ENCODE data around the gene GRB2.
"Not testable (repeated sequence)": the region's sequence is repeated elsewhere in the genome, so short reads cannot be mapped to it uniquely, and the experiment has no call there.

The GRB2 gene

GRCh38 chr17:75439287-75439686, 33.8 kb upstream of the GRB2 start:
- no peak for DNase-seq
- Histone ChIP-seq H3K4me1 (ENCODE audit: control insufficient read depth, insufficient read depth, low read length, poor library complexity, severe bottlenecking) (peaks cover 15% of the 10 kb centered on the region), H3K4me3 (ENCODE audit: insufficient read depth, low read depth, low read length, poor library complexity, severe bottlenecking) (no peak overlapping the region), H3K36me3 (ENCODE audit: control insufficient read depth, insufficient read depth, low read length) (no peaks in the 10 kb centered on the region), H3K27ac (ENCODE audit: insufficient read depth, low read length, poor library complexity, severe bottlenecking) (no peak overlapping the region), H3K27me3 (replicated peaks; ENCODE audit: control insufficient read depth, insufficient read depth, low read length, poor library complexity, severe bottlenecking) (no peaks in the 10 kb centered on the region), H3K9me3 (ENCODE audit: control insufficient read depth, low read length) (no peaks in the 10 kb centered on the region)

GRCh38 chr17:75437404-75437803, 31.9 kb upstream of the GRB2 start:
- not testable (repeated sequence) for DNase-seq; H3K4me3 ChIP-seq (ENCODE audit: insufficient read depth, low read depth, low read length, poor library complexity, severe bottlenecking); H3K27ac ChIP-seq (ENCODE audit: insufficient read depth, low read length, poor library complexity, severe bottlenecking); H3K36me3 ChIP-seq (ENCODE audit: control insufficient read depth, insufficient read depth, low read length); H3K9me3 ChIP-seq (ENCODE audit: control insufficient read depth, low read length); H3K27me3 ChIP-seq (replicated peaks; ENCODE audit: control insufficient read depth, insufficient read depth, low read length, poor library complexity, severe bottlenecking)
- peaks cover 15% of the 10 kb centered on the region for H3K4me1 ChIP-seq (ENCODE audit: control insufficient read depth, insufficient read depth, low read length, poor library complexity, severe bottlenecking)

GRCh38 chr17:75434433-75434832, 29.0 kb upstream of the GRB2 start:
- DNase-seq; H3K27me3 ChIP-seq (replicated peaks; ENCODE audit: control insufficient read depth, insufficient read depth, low read length, poor library complexity, severe bottlenecking); H3K27ac ChIP-seq (ENCODE audit: insufficient read depth, low read length, poor library complexity, severe bottlenecking); H3K4me3 ChIP-seq (ENCODE audit: insufficient read depth, low read depth, low read length, poor library complexity, severe bottlenecking); H3K36me3 ChIP-seq (ENCODE audit: control insufficient read depth, insufficient read depth, low read length); H3K9me3 ChIP-seq (ENCODE audit: control insufficient read depth, low read length): not testable (repeated sequence)
- peaks cover 15% of the 10 kb centered on the region for H3K4me1 ChIP-seq (ENCODE audit: control insufficient read depth, insufficient read depth, low read length, poor library complexity, severe bottlenecking)

GRCh38 chr17:75433218-75433783, 27.8 kb upstream of the GRB2 start:
- H3K4me3 ChIP-seq (ENCODE audit: insufficient read depth, low read depth, low read length, poor library complexity, severe bottlenecking): no peak overlapping the region
- H3K27me3 ChIP-seq (replicated peaks; ENCODE audit: control insufficient read depth, insufficient read depth, low read length, poor library complexity, severe bottlenecking): no peaks in the 10 kb centered on the region
- no peaks in the 10 kb centered on the region for H3K36me3 ChIP-seq (ENCODE audit: control insufficient read depth, insufficient read depth, low read length)
- DNase-seq: no peak
- H3K9me3 ChIP-seq (ENCODE audit: control insufficient read depth, low read length): no peaks in the 10 kb centered on the region
- H3K4me1 ChIP-seq (ENCODE audit: control insufficient read depth, insufficient read depth, low read length, poor library complexity, severe bottlenecking): peaks cover 15% of the 10 kb centered on the region
- H3K27ac ChIP-seq (ENCODE audit: insufficient read depth, low read length, poor library complexity, severe bottlenecking): no peak overlapping the region

GRCh38 chr17:75430159-75430974, 24.9 kb upstream of the GRB2 start:
- Histone ChIP-seq H3K36me3 (ENCODE audit: control insufficient read depth, insufficient read depth, low read length) (no peaks in the 10 kb centered on the region), H3K27me3 (replicated peaks; ENCODE audit: control insufficient read depth, insufficient read depth, low read length, poor library complexity, severe bottlenecking) (no peaks in the 10 kb centered on the region), H3K27ac (ENCODE audit: insufficient read depth, low read length, poor library complexity, severe bottlenecking) (no peak overlapping the region), H3K4me1 (ENCODE audit: control insufficient read depth, insufficient read depth, low read length, poor library complexity, severe bottlenecking) (peaks cover 13% of the 10 kb centered on the region), H3K4me3 (ENCODE audit: insufficient read depth, low read depth, low read length, poor library complexity, severe bottlenecking) (no peak overlapping the region), H3K9me3 (ENCODE audit: control insufficient read depth, low read length) (no peaks in the 10 kb centered on the region)
- DNase-seq: no peak

- no peak for DNase-seq
- no peak overlapping the region for H3K4me3 ChIP-seq (ENCODE audit: insufficient read depth, low read depth, low read length, poor library complexity, severe bottlenecking)
These were observed 23.3 kb upstream of the GRB2 start for GRCh38 chr17:75428543-75429469.

GRCh38 chr17:75418531-75418930, 13.1 kb upstream of the GRB2 start:
- no peak for DNase-seq
- no peaks in the 10 kb centered on the region for H3K9me3 ChIP-seq (ENCODE audit: control insufficient read depth, low read length)
- H3K4me3 ChIP-seq (ENCODE audit: insufficient read depth, low read depth, low read length, poor library complexity, severe bottlenecking): no peak overlapping the region

More at GRCh38 chr17:75428543-75429469, 23.3 kb upstream of the GRB2 start:
- Histone ChIP-seq H3K9me3 (ENCODE audit: control insufficient read depth, low read length) (no peaks in the 10 kb centered on the region), H3K36me3 (ENCODE audit: control insufficient read depth, insufficient read depth, low read length) (no peaks in the 10 kb centered on the region), H3K4me1 (ENCODE audit: control insufficient read depth, insufficient read depth, low read length, poor library complexity, severe bottlenecking) (peaks cover 6% of the 10 kb centered on the region), H3K27me3 (replicated peaks; ENCODE audit: control insufficient read depth, insufficient read depth, low read length, poor library complexity, severe bottlenecking) (no peaks in the 10 kb centered on the region), H3K27ac (ENCODE audit: insufficient read depth, low read length, poor library complexity, severe bottlenecking) (no peak overlapping the region)

GRCh38 chr17:75417054-75417580, 11.6 kb upstream of the GRB2 start:
- no peaks in the 10 kb centered on the region for H3K9me3 ChIP-seq (ENCODE audit: control insufficient read depth, low read length)
- no peak overlapping the region for H3K27ac ChIP-seq (ENCODE audit: insufficient read depth, low read length, poor library complexity, severe bottlenecking)
- no peak overlapping the region for H3K4me3 ChIP-seq (ENCODE audit: insufficient read depth, low read depth, low read length, poor library complexity, severe bottlenecking)
- H3K36me3 ChIP-seq (ENCODE audit: control insufficient read depth, insufficient read depth, low read length): no peaks in the 10 kb centered on the region
- no peak for DNase-seq
- H3K4me1 ChIP-seq (ENCODE audit: control insufficient read depth, insufficient read depth, low read length, poor library complexity, severe bottlenecking): no peaks in the 10 kb centered on the region
- H3K27me3 ChIP-seq (replicated peaks; ENCODE audit: control insufficient read depth, insufficient read depth, low read length, poor library complexity, severe bottlenecking): no peaks in the 10 kb centered on the region

More at GRCh38 chr17:75418531-75418930, 13.1 kb upstream of the GRB2 start:
- no peak overlapping the region for H3K27ac ChIP-seq (ENCODE audit: insufficient read depth, low read length, poor library complexity, severe bottlenecking)
- no peaks in the 10 kb centered on the region for H3K36me3 ChIP-seq (ENCODE audit: control insufficient read depth, insufficient read depth, low read length)
- H3K4me1 ChIP-seq (ENCODE audit: control insufficient read depth, insufficient read depth, low read length, poor library complexity, severe bottlenecking): no peaks in the 10 kb centered on the region
- no peaks in the 10 kb centered on the region for H3K27me3 ChIP-seq (replicated peaks; ENCODE audit: control insufficient read depth, insufficient read depth, low read length, poor library complexity, severe bottlenecking)

- Histone ChIP-seq H3K9me3 (ENCODE audit: control insufficient read depth, low read length) (no peaks in the 10 kb centered on the region), H3K27me3 (replicated peaks; ENCODE audit: control insufficient read depth, insufficient read depth, low read length, poor library complexity, severe bottlenecking) (no peaks in the 10 kb centered on the region), H3K36me3 (ENCODE audit: control insufficient read depth, insufficient read depth, low read length) (no peaks in the 10 kb centered on the region), H3K4me1 (ENCODE audit: control insufficient read depth, insufficient read depth, low read length, poor library complexity, severe bottlenecking) (no peaks in the 10 kb centered on the region), H3K4me3 (ENCODE audit: insufficient read depth, low read depth, low read length, poor library complexity, severe bottlenecking) (no peak overlapping the region), H3K27ac (ENCODE audit: insufficient read depth, low read length, poor library complexity, severe bottlenecking) (no peak overlapping the region)
- no peak for DNase-seq
These were observed 10.5 kb upstream of the GRB2 start for GRCh38 chr17:75416006-75416405.

Measured in effector memory CD4-positive, alpha-beta T cell (primary cell).